Measurements from ENCODE around the gene ZNF385B.

- TF ChIP-seq, protein P1, sequence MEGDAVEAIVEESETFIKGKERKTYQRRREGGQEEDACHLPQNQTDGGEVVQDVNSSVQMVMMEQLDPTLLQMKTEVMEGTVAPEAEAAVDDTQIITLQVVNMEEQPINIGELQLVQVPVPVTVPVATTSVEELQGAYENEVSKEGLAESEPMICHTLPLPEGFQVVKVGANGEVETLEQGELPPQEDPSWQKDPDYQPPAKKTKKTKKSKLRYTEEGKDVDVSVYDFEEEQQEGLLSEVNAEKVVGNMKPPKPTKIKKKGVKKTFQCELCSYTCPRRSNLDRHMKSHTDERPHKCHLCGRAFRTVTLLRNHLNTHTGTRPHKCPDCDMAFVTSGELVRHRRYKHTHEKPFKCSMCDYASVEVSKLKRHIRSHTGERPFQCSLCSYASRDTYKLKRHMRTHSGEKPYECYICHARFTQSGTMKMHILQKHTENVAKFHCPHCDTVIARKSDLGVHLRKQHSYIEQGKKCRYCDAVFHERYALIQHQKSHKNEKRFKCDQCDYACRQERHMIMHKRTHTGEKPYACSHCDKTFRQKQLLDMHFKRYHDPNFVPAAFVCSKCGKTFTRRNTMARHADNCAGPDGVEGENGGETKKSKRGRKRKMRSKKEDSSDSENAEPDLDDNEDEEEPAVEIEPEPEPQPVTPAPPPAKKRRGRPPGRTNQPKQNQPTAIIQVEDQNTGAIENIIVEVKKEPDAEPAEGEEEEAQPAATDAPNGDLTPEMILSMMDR (IDR thresholded peaks at IDR 0.05): peak; percentile 11 to 32
- no peak for TF ChIP-seq POLR2AphosphoS5 (IDR thresholded peaks at IDR 0.05)
Measured at GRCh38 chr2:179440642-179441251, 420.7 kb downstream of the ZNF385B start.
